HTR-8/SVneo (cell line): Measurements from ENCODE around the gene DBN1.
"Not testable (repeated sequence)": the region's sequence is repeated elsewhere in the genome, so short reads cannot be mapped to it uniquely, and the experiment has no call there.

ENCODE experiments used
- DNase-seq: peaks from one replicate; pipeline ENCODE4 v3.0.0; 2011; ENCODE audit warnings: low spot score, mixed read lengths; ENCODE audit not compliant: insufficient read length
- FAIRE-seq: peaks from 2 replicates; lab custom pipeline; 2011; peaks lifted over from hg19 to GRCh38; lab: Jason Lieb, UNC

DBN1 gene

DNA sequence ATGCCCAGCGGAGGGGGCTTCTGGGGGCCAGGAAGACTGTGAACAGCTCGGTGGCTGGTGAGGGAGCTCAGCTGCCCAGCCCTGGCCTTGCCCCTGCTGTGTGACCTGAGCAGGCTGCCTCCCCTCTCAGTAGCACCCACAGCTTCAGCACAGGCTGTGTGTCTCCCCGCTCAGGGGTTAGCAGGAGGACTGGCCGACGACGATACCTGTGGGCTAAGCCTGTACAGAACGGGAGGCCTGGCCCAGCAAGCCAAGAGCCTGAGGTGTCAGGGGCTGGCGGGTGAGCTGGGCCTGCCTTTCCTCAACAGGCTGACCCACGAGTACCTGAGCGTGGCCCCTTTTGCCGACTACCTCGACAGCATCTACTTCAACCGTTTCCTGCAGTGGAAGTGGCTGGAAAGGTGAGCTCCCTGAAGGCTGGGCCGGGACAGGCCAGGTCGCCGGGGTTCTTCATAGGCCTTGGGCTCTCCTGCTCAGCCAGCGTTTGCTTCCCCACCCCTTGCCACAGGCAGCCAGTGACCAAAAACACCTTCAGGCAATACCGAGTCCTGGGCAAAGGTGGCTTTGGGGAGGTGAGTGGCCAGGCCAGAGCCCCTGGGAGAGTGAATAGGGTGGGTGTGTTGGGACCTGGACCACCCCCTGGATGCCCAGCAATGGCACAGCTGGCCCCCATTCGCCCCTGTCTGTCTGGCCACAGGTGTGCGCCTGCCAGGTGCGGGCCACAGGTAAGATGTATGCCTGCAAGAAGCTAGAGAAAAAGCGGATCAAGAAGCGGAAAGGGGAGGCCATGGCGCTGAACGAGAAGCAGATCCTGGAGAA, 40.4 kb downstream of the DBN1 start:
- no peak for FAIRE-seq

DNA sequence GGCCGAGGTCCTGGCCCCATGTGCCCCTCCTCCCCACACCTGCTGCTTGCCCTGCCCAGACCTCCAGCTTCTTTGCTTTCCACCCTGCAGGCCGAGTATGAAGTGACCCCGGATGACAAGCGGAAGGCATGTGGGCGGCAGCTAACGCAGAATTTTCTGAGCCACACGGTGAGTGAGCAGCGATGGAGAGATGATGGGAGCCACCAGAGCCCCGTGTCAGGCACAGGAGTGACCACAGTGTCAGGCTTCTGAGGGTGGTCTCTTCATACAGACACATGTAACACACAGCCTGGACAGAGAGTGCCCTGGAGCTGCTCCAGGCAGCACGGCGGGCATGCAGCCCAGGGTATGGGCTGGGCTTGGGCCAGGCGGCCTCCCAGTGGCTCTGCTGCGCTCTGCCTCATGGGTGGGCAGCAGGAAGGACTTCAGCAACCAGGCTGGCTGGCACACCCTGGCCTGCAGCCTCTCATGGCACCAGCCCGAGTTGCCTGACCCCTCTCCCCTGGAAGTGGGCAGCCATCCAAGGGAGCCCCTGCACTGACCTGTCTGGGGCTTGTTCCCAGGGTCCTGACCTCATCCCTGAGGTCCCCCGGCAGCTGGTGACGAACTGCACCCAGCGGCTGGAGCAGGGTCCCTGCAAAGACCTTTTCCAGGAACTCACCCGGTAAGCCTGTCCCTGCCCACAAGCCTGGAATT, 41.1 kb downstream of the DBN1 start:
- DNase-seq (no peak), FAIRE-seq (no peak)

More for the DNA sequence above, 40.4 kb downstream of the DBN1 start:
- DNase-seq = no peak

DNA sequence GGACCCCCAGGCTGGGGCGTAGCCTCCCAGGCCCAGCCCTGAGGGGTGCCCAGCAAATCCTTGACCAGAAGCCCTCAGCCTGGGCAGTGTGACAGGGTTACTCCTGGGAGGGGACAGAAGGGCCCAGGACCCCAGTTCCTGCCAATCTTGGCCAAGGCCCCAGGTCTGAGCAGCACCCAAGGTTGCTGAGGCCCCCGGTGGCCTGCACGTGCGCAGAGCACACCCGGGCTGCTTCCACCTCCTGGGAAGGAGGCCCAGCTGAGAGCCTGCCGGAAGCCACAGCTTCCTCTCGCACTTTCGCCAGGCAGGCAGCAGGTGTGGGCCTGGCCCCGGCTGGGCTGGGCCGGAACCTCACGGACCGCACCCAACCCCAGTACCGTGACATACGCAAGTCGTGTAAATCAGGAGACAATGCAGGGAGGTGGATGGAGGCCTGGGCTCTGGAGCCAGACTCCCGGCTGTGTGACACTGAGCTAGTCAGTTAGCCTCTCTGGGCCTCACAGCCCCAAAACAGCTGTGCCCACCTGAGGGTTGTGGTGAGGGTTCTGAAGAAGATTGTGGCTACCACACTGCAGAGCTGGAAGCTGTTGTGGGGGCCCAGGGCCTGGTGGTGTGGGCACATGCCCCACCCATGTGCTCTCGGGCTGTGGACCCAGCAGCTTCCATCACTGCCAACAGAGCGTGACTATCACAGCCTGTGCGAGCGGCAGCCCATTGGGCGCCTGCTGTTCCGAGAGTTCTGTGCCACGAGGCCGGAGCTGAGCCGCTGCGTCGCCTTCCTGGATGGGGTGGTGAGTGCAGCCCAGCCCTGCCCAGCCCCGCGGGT, 41.9 kb downstream of the DBN1 start:
- FAIRE-seq (no peak), DNase-seq (no peak)

DNA sequence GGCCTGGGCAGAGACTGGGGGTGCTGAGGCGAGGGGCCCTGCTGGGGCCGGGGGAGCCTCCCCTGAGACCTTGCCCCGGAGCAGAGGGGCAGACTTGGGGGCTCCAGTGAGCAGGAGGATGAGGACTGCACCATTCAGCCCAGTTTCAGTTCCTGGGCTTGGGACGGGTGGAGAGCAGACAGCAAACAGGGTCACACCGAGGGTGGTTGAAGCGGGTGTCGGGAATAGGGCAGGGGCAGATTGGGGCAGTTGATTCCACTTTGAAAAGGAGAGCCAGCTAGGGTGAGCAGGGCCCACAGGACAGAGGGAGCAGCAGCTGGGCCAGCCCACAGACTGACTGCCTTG, 42.5 kb downstream of the DBN1 start:
- DNase-seq = no peak
- no peak for FAIRE-seq

DNA sequence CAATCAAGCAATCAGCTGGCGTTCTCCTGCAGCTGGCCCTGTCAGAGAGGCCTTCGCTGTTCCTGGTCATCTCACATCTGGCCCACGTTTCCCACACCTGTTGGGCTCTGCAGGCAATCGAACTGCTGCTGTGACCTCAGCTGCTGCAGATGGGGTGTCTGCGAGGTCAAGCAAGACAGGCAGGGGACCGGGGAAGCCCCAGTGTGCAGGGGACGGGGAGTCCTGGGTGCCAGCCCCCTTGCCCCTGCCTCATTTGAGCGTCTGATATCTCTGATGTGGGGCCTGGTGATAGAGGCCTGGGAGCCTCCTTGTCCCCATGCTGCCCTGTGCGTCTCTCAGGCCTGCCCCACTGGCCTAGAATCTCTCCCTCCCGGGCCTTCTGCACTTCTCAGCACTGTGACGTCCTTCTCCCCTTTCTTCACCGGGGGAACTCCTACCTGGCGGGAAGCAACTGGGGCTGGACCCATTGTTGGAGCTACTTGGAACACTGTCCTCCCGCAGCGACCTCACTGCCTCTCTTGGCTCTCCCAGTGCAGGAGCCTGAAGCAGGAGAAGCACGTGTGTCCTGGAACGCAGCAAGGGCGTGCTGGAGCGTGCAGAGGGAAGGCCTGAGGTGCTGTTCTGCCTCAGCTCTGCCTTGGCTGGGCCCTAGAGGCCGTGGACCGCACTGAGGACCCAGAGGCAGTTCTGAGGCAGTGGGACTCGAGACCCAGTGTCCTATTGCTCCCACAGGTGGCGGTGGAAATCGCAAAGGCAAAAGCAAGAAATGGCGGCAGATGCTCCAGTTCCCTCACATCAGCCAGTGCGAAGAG, 43.1 kb downstream of the DBN1 start:
- no peak for FAIRE-seq

DNA sequence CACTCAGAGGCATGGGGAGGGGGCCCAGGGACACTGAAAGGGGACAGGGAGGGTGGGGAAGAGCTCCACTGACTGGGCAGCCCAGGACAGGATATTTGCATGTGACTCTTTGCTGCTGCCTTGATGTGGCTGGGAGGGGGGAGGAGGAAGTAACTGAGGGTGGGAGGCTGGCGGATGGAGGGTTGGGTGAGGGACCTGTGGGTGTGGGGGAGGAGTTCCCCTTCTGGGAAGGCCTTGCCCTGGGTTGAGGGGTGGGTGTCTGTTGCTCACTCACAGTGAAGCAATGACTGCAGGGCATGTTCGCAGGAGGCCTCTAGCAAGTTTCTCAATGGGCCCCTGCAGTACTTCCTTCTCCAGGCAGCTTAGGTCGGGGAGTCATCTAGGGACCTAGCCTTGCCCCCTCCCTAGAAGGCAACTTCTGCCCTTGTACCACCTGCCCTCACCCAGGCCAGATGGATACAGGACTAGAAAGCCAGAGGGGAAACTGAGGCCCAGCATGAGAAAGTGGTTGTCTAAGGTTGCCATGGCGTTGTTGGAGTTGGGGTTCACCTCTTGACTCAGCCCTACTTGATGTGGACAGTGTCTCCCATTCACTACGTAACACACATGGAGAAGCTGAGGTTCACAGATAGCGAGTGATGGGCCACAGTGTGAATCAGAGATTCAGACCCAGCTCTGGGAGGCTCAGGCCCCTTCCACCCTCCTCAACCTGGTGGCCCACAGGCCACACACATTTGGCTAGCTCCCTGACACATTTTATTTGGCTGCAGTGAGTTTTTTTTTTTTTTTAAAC, 44.0 kb downstream of the DBN1 start:
- FAIRE-seq (no peak), DNase-seq (no peak)

More for the DNA sequence above, 43.1 kb downstream of the DBN1 start:
- no peak for DNase-seq

DNA sequence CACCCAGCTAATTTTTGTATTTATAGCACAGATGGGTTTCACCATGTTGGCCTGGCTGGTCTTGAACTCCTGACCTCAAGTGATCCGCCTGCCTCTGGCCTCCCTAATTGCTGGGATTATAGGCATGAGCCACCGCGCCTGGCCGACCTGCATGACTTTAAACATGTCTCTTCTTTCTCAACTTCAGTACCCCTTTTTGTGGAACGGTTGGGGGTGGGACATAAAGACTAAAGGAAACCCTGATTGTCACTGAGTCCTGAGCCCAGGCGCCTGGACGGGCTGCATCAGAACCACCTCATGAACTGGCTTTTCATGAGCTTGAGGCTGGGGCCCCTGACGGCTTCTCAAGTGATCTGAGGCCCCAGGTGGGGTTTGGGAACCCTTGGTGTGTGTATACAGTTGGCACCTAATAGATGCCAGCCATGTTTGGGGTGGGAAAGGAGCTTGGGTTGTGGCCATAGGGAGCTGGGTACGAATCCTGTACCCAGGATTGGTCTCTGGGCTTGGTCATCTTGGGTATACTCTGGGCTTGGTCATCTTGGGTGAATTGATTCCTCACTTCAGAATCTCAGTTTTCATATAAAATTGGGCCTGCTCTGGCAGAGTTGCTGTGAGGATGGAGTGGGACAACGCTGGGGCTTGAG, 44.7 kb downstream of the DBN1 start:
- no peak for FAIRE-seq
- no peak for DNase-seq

DNA sequence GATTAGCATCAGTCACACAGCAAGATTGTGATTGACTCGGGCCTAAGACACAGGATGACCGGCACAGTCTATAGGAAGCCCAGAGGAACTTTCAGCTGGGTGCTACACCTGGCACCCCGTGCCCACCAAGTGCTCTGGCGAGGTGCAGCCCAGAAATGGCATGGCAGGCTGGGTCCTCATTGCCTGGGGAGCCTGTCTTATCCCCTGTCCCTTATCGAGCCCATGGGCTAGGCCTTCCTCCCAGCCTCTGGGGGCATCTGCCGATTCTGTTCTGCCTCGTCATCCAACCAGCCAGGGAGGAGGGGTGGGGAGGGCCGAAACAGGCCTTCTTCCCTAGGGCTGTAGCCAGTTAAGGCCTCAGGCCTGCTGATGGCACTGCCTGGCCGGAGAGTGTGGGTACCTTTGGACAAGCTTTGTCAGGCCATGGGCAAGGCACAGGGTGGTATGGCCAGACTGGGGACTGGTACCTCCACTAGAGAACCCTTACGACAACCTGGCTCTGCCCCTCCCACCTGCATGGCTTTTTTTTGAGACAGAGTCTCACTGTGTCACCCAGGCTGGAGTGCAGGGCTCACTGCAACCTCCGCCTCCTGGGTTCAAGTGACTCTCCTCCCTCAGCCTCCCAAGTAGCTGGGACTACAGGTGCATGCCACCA, 45.4 kb downstream of the DBN1 start:
- DNase-seq (no peak), FAIRE-seq (no peak)

DNA sequence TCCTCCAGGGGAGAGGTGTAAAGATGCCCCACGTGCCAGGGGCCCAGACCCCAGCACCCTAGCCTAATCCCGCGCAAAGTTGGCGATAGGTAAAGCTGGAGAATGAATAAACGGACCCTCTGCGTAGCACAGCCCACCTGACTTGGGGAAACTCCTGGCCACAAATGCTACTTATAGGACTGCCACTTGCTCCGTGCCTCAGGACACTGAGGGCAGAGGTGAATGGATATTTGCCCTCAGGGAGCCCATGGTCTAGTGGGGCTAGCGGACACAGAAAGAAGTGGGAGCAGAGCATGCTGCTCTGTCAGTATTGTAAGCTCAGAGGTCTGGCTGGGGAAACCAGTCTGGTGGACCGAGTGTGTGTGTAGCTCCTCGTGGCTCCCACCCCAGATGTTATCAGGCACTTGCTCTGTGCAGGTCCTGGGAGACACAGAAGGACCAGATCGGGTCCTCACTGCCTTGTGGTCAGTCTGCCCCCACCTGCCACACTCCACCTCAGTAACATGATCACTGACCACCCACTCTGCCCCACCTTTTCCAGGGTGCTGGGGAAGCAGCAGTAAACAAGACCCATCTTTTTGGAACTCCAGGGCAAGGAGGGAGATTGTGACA, 46.1 kb downstream of the DBN1 start:
- FAIRE-seq (no peak), DNase-seq (no peak)

DNA sequence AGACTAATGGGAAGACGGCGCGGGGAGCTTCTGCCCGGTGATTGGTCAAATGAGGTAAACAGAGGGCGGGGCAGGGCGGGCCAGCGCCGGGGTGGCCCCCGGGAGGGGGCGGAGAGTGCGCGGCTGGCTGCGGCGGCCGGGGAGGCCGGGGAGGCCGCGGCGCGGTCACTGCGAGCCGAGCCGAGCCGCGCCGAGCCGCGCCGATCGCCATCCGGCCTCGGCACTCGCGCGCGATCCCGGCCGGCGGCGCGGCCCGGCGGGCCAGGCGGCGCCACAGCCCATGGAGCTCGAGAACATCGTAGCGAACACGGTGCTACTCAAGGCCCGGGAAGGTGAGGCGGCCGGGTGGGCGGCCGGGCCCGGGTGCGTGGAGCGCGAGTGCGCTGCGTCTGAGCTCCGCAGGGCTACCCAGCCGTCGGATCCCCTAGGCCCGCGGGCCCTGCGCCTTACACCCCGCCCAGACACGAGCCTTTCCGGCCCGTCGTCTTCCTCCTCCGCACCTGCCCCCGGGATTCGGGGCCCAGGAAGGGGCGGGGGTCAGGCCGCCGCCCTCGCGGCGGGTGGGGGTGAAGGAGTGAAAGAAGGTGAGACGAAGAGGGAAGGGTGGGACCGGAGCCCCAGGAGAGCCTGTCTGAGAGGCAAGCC, 46.7 kb downstream of the DBN1 start, which contains the start of gene GRK6:
TSS of gene GRK6 (plus strand) at position 111 of the 645 bp plus-strand sequence. CDS start at position 281, 170 bp downstream.
- FAIRE-seq (no peak), DNase-seq (peak; percentile 47)

DNA sequence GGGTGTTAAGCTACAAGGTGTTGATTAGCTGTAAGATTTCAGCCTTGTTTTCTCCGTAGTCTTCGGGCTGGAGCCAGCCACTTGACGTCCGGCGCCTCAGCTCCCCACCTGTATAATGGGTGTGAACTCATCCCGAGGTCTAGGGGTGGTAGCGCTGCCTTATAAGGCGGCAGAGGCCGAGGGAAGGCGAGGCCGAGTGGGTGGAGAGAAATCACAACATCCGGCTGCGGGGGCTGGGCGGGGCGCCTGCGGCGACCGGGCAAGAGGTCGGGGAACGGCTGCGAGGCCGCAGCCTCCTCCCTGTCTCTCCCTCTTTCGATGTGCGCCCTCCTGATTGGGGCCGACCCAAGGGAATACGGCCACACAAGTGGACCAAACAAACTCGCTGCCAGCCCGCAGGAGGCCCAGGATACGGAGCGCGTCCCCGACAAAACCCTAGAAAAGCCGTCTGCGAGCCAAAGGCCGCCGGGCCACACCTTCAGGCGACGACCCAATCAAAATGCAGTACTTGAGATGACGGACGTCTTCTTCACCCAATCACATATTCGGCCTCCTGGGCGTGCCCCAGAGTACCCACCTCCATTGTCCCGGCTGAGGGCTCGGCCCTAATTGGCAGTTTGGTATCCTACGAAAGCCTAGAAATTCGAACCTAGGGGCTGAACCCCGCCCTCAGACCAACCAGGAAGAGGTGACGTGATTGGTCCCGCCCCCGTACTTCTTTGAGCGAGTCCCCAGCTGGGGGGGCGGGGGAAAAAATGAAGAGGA, 47.5 kb downstream of the DBN1 start:
- peak; percentile 99 for DNase-seq
- FAIRE-seq = peak; percentile 82

DNA sequence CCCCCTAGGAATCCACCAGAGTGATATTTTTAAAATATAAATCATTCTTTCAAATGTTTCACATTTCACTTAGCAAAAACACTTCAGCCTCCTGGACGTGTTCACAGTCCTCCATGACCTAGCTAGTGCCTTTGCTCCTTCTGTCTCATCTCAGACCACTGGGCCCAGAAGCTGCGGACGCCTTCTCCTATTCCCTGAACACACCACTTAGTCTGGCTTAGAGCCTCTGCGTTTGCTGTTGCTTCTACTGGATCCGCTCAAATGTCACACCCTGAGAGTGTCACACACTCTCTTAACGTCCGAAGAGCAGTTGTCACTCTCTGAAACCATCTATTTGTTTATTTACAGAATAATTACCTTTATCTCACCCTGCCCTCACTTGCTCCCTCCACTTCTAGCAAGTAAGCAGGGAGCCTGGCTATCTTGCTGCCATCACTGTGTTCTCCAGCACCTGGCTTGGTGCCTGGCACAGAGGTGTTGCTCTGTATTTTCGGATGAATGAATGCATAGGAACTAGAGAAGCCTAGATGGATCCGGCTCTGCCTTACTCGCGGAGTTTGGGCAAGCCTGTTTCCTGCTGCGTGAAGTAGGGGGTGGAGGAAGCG, 48.1 kb downstream of the DBN1 start:
- no peak for FAIRE-seq

DNA sequence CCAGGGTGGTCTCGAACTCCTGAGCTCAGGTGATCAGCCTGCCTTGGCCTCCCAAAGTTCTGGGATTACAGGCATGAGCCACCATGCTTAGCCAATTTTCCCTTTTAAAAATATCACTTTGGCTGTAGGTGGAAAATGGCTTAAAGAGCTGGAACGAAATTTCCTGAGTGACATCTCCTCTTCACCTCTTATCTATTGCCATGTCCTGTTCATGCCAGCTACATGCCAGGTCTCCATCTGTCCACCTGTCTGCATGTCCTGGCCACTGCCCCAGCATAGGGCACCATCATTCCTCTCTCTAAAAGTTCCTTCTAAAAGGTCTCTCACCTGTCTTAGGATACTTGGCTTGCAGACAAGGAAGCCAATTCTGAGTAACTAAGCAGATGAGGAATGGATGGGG, 49.8 kb downstream of the DBN1 start:
- DNase-seq = no peak
- FAIRE-seq = no peak

More for the DNA sequence above, 48.1 kb downstream of the DBN1 start:
- DNase-seq = no peak

DNA sequence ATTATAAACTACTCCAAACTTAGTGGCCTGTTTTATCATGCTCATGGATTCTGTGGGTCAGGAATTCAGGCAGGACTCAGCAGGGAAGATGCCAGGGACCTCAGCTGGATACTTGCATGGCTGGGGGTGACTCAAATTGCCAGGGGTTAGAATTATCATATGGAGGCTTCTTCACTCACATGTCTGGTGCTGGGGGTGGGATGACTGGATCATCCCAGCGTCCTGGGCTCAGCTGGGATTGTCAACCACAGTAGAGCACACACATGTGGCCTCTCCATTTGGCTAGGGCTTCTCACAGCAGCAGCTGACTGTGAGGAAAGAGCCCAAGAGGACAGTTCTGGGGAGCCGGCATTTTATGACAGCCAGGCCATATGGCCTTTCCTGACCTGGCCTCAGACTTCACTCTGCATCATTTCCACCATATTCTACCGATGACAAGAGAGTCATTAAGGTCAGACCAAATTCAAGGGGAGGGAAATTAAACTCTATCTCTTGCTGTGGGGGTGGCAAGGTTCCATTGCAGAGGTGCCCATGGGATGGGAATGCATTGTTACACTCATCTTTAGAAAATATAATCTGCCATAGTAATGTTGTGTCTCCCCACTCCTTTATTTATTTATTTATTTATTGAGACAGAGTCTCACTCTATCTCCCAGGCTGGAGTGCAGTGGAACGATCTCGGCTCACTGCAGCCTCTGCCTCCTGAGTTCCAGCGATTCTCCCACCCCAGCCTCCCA, 52.2 kb downstream of the DBN1 start:
- no peak for FAIRE-seq

DNA sequence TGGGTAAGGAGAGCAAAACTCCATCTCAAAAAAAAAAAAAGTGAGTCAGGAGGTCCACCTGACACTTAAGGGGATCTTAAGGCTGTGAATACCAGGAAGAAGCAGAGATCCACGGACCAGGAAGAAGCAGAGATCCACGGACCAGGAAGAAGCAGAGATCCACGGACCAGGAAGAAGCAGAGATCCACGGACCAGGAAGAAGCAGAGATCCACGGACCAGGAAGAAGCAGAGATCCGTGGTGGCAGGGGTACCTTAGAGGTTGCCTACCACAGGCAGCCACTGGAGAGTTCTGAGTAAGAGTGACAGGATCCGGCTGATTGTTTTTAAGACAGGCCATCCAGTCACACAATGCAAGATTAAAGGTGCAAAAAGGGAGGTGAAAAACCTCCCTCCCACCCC, 53.0 kb downstream of the DBN1 start:
- FAIRE-seq, DNase-seq: not testable (repeated sequence)

More for the DNA sequence above, 52.2 kb downstream of the DBN1 start:
- no peak for DNase-seq
